ENCODE data around the gene ENGASE. TPM values are rescaled to one million over a fixed set of nuclear protein-coding genes. Genes with fewer than 3 reads are reported as not detected.

The ENGASE gene
- total and polyA plus RNA-seq, 2 donors (not counting 1 experiment from before 2014, with no cell fraction given): 3.6 to 14.9 TPM

DNA sequence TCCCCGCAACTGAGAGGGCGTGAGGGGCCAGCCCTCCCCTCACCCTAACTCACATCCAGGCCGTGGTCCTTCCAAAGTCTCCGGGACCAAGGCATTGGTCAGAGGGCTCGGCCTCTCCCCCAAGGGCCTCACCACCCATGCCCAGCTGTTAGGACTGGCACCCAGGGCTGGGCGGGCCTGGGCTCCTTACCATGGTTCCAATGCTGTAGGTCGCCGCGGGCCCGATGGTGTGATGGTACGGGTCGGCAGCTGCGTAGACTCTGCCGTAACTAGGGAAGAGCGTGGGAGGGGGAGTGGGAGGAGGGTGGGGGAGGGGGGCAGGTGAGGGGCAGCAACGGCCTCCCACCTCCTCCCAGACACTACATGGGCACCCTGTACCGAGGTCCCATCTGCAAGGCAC lies 19.6 kb downstream of the ENGASE start:
- Histone ChIP-seq H3K4me2 (ENCODE audit: extremely low read depth, insufficient read depth, low read length) (no peak overlapping the region), H3K27me3 (ENCODE audit: control insufficient read depth, insufficient read depth, low read length) (peaks cover 15% of the 10 kb centered on the region), H3K4me1 (ENCODE audit: control insufficient read depth, extremely low read depth, insufficient read depth, low read length) (no peaks in the 10 kb centered on the region), H3K9me3 (ENCODE audit: control insufficient read depth, insufficient read depth, low read depth, low read length) (no peaks in the 10 kb centered on the region), H3K27ac (ENCODE audit: insufficient read depth, low read length) (no peak overlapping the region), H3K9ac (ENCODE audit: insufficient read depth, low read length) (no peak overlapping the region), H3K36me3 (ENCODE audit: control insufficient read depth, insufficient read depth, low read length) (no peaks in the 10 kb centered on the region), H3K4me3 (replicated peaks in 1 of 4; ENCODE audit: control extremely low read depth in 1 of 4, insufficient read depth in 1 of 4, low read depth in 3 of 4, low read length in 4 of 4) (no peak overlapping the region), H3K79me2 (ENCODE audit: control insufficient read depth, insufficient read depth, low read length) (no peaks in the 10 kb centered on the region), H4K20me1 (ENCODE audit: control insufficient read depth, extremely low read depth, insufficient read depth, low read length) (no peaks in the 10 kb centered on the region), H2AFZ (ENCODE audit: low read length) (no peak overlapping the region)
- no peak for DNase-seq (ENCODE audit: low read depth in 2 of 2)
- TF ChIP-seq EZH2 (IDR thresholded peaks at IDR 0.05; ENCODE audit: low read length, missing control alignments): no peak
- TF ChIP-seq, protein P1, sequence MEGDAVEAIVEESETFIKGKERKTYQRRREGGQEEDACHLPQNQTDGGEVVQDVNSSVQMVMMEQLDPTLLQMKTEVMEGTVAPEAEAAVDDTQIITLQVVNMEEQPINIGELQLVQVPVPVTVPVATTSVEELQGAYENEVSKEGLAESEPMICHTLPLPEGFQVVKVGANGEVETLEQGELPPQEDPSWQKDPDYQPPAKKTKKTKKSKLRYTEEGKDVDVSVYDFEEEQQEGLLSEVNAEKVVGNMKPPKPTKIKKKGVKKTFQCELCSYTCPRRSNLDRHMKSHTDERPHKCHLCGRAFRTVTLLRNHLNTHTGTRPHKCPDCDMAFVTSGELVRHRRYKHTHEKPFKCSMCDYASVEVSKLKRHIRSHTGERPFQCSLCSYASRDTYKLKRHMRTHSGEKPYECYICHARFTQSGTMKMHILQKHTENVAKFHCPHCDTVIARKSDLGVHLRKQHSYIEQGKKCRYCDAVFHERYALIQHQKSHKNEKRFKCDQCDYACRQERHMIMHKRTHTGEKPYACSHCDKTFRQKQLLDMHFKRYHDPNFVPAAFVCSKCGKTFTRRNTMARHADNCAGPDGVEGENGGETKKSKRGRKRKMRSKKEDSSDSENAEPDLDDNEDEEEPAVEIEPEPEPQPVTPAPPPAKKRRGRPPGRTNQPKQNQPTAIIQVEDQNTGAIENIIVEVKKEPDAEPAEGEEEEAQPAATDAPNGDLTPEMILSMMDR (conservative IDR thresholded peaks at IDR 0.05 in 1 of 2, IDR thresholded peaks at IDR 0.05 in 1 of 2; ENCODE audit: low read depth in 1 of 2, low read length in 2 of 2): no peak

DNA sequence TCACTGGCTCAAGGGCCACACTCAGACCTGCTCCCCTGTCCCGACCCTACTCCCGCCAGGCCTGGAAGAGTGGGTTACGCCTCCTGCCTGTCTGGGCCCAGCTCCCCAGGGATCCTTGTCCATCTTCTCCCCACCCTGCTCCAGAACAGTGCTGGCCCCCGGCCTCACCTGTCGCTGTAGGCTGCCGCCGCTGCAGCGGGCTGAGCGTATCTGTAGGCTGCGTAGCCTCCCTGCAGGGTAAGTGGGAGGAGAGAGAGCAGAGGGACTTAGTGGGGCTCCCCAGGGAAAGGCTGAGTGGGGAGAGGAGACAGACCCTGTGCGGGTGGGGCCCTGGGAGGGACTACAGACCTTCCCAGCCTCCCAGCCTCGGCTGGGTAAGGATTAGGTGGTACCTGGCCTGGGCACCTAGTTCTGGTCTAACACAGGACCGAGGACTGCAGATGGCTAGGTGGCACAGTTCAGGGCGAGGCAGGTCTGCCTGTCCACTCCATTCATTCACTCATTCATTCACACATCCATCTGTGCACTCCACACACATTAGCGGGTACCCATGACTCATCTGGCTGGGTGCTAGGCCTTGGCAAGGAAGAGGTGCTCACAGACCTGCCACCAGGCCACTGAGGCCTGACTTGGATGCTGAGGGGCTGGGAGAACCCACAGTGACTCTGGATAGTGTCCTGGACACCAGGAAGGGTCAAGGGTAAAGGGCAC lies 20.9 kb downstream of the ENGASE start:
- no peak overlapping the region for H3K4me3 ChIP-seq (replicated peaks in 1 of 4; ENCODE audit: control extremely low read depth in 1 of 4, insufficient read depth in 1 of 4, low read depth in 3 of 4, low read length in 4 of 4)
- no peaks in the 10 kb centered on the region for H3K79me2 ChIP-seq (ENCODE audit: control insufficient read depth, insufficient read depth, low read length)
- no peak overlapping the region for H2AFZ ChIP-seq (ENCODE audit: low read length)
- H3K4me1 ChIP-seq (ENCODE audit: control insufficient read depth, extremely low read depth, insufficient read depth, low read length): no peaks in the 10 kb centered on the region
- H3K27ac ChIP-seq (ENCODE audit: insufficient read depth, low read length): no peak overlapping the region
- H3K4me2 ChIP-seq (ENCODE audit: extremely low read depth, insufficient read depth, low read length): no peak overlapping the region
- H3K9ac ChIP-seq (ENCODE audit: insufficient read depth, low read length): no peak overlapping the region
- H3K9me3 ChIP-seq (ENCODE audit: control insufficient read depth, insufficient read depth, low read depth, low read length): no peaks in the 10 kb centered on the region
- TF ChIP-seq, protein P1 (conservative IDR thresholded peaks at IDR 0.05 in 1 of 2, IDR thresholded peaks at IDR 0.05 in 1 of 2; ENCODE audit: low read depth in 1 of 2, low read length in 2 of 2): no peak
- TF ChIP-seq EZH2 (IDR thresholded peaks at IDR 0.05; ENCODE audit: low read length, missing control alignments): no peak
- DNase-seq (ENCODE audit: low read depth in 2 of 2): no peak
- no peaks in the 10 kb centered on the region for H3K36me3 ChIP-seq (ENCODE audit: control insufficient read depth, insufficient read depth, low read length)
- no peaks in the 10 kb centered on the region for H4K20me1 ChIP-seq (ENCODE audit: control insufficient read depth, extremely low read depth, insufficient read depth, low read length)
- H3K27me3 ChIP-seq (ENCODE audit: control insufficient read depth, insufficient read depth, low read length): peaks cover 21% of the 10 kb centered on the region

DNA sequence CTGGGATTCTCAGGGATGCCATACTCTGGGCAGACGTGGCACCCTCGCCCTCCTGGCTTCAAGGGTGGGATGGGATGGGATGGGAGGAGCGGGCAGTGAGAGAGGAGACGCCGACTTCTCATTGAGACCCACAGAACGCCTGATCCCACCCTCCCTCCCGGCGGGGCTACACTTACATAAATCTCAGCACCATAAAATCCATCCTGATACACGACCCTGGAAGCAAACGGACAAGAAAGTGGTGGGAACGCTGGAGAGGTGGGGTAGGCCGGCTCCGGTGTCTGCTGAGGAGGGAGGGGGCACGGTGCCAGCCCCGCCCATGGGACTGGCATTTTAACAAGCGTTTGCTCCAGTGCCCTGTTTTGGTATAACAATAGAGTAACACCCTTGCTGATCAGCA lies 21.9 kb downstream of the ENGASE start:
- DNase-seq (ENCODE audit: low read depth in 2 of 2): no peak
- H3K27me3 ChIP-seq (ENCODE audit: control insufficient read depth, insufficient read depth, low read length): peaks cover 21% of the 10 kb centered on the region
- H3K79me2 ChIP-seq (ENCODE audit: control insufficient read depth, insufficient read depth, low read length): no peaks in the 10 kb centered on the region
- H3K36me3 ChIP-seq (ENCODE audit: control insufficient read depth, insufficient read depth, low read length): no peaks in the 10 kb centered on the region
- H3K27ac ChIP-seq (ENCODE audit: insufficient read depth, low read length): no peak overlapping the region
- H3K4me2 ChIP-seq (ENCODE audit: extremely low read depth, insufficient read depth, low read length): no peak overlapping the region
- H3K9ac ChIP-seq (ENCODE audit: insufficient read depth, low read length): no peak overlapping the region
- H4K20me1 ChIP-seq (ENCODE audit: control insufficient read depth, extremely low read depth, insufficient read depth, low read length): no peaks in the 10 kb centered on the region
- H3K4me3 ChIP-seq (replicated peaks in 1 of 4; ENCODE audit: control extremely low read depth in 1 of 4, insufficient read depth in 1 of 4, low read depth in 3 of 4, low read length in 4 of 4): no peak overlapping the region
- H3K9me3 ChIP-seq (ENCODE audit: control insufficient read depth, insufficient read depth, low read depth, low read length): no peaks in the 10 kb centered on the region
- no peaks in the 10 kb centered on the region for H3K4me1 ChIP-seq (ENCODE audit: control insufficient read depth, extremely low read depth, insufficient read depth, low read length)
- H2AFZ ChIP-seq (ENCODE audit: low read length): no peak overlapping the region
- no peak for TF ChIP-seq EZH2 (IDR thresholded peaks at IDR 0.05; ENCODE audit: low read length, missing control alignments)
- TF ChIP-seq, protein P1 (conservative IDR thresholded peaks at IDR 0.05 in 1 of 2, IDR thresholded peaks at IDR 0.05 in 1 of 2; ENCODE audit: low read depth in 1 of 2, low read length in 2 of 2): no peak
